HG02938 (cell line): ENCODE results near the gene MTUS2.
"Not testable (repeated sequence)": the region's sequence is repeated elsewhere in the genome, so short reads cannot be mapped to it uniquely, and the experiment has no call there.

ENCODE experiments used
- ATAC-seq: cut with Tn5 transposase; IDR thresholded peaks from one replicate; pipeline ENCODE4 v1.9.1; 2021; ENCODE audit warnings: mild to moderate bottlenecking, moderate library complexity; ENCODE audit not compliant: unreplicated experiment

The MTUS2 gene

DNA sequence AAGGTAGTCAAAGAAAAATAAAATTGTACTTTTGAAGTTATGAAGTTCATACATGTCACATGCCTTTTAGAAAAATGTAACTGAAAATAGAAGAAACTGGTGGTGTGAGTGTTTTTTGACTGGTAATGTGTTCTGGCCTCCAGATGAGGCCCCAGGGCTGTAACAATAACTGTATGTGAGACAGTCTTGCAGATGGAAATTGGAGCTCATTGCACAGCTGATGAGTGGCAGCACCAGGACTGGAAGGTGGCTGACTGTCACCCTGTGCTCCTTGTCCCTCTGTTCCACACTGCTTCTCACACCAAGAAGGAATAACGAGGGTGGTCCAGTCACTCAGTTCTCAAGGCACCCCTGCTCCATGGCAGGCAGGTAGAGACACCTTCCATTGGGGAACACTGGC is 559.7 kb downstream of the MTUS2 start:
- ATAC-seq, result no peak

- no peak for ATAC-seq
Observed at GRCh38 chr13:29382021-29382420, 561.9 kb downstream of the MTUS2 start.

DNA sequence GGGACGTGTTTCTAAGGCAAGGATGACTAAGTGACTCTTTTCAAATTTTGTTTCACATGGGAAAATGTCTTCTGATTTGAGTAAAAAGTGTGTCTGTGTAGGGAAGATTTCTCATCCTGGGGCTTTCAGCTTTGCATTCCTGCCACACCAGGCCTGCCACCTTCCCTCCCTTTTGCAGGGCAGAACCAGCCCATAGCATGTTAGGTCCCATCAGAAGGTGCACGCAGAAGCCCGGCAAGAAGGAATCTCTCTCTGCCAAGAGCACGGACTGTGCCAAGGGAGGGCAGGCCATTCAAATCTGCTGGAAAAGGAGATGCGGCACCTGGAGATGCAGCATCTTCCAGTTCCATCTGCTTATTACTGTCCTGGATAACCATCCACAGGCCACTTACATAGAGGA is 563.3 kb downstream of the MTUS2 start:
- ATAC-seq, result no peak

DNA sequence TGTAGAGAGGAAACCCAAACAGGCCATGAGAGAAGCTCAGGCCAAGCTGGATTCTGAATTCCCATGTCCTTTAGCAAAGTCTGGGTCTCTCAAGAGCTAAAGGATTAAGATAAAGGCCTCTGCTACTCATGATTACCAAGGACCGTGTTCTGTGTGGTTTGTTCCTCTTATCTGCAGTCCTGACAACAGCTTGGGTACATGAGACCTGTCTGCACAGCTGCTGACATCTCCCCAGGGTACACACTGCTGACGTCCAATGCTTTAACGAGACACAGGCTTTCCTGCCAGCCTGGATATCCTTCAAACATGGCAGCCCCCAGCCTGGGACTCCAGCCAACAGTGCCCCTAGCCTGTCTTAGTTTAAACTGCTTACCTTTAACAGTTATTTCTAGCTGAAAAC is 564.3 kb downstream of the MTUS2 start:
- no peak for ATAC-seq

DNA sequence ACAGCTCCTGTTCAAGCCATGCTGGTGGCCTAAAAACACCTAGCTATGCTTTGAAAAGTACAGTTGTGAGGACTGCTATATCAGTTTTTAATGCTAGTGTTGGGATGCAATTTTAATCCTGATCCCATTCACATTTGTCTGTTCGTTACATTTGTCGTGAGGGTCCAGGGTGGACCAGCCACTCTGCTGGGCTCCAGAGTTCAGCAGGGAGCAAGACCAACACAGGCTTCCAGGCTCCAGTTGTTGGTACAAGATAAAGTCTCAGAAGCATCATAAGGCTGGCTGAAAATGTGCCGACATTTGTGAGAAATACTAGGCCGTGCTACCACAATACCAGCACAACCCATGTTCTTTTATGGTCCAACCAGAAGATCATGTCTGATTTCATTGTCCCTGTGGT is 564.7 kb downstream of the MTUS2 start:
- no peak for ATAC-seq

- no peak for ATAC-seq
Observed at GRCh38 chr13:29386246-29386645, 566.1 kb downstream of the MTUS2 start.

GRCh38 chr13:29390598-29390997 is 570.5 kb downstream of the MTUS2 start:
- ATAC-seq, result not testable (repeated sequence)

- no peak for ATAC-seq
Observed at GRCh38 chr13:29396446-29396845, 576.3 kb downstream of the MTUS2 start.

DNA sequence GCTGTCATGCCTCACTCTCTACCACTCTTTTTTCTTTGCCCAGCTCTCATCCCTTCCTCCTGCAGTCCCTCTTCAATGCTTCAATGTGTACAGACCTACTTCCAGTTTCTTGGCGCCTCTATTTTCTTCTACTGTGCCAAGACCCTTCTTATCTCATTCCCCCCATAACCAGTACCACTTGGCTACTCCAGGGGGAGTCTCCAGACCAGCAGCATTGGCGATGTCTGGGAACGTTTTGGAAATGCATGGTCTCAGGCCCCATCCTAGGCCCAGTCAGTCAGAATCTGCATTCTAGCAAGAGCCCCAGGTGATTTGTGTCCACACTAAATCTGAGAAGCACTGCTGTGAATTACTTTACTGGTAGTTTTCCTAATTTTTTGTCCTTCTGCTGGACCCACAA is 577.1 kb downstream of the MTUS2 start:
- ATAC-seq, result no peak

DNA sequence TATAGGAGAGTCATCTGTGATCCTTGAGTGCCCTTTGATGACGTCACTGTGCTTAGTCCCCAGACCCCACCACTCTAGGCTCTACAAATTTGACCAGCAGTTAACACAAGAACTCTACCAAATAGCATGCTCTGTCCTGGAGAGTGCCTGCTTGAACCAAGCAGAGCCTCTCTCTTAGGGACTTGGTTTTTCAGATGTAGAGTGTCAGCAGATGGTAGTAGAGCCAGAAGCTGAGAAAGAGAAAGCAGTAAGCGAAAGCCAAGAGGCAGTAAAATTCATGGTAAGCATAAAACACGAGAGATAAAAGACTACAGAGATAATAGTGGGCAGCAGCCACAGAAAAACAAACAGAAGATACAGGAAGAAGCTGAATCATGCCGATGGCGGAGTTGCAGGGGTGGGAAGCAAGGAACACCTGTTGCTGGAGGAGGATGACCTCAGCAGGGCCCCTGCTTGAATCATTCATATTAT is 582.1 kb downstream of the MTUS2 start:
- no peak for ATAC-seq

DNA sequence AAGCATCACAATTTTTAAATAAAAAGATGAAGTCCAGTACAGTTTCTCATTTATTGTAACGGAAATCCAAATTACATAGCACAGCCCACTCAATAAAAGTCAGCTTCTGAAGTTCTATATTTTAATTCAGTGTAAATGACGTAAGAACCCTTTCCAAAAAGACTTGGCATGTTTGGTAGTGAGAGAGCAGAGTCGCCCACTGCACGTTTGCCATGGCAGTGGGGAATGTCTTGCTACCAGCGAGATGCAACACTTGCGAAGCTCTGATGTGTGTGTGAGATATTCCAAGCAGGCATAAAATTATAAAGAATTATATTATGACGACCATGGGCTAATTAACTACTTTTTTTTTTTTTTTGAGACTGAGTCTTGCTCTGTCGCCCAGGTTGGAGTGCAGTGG is 585.3 kb downstream of the MTUS2 start:
- no peak for ATAC-seq

GRCh38 chr13:29411481-29411880 is 591.3 kb downstream of the MTUS2 start:
- ATAC-seq, result no peak

DNA sequence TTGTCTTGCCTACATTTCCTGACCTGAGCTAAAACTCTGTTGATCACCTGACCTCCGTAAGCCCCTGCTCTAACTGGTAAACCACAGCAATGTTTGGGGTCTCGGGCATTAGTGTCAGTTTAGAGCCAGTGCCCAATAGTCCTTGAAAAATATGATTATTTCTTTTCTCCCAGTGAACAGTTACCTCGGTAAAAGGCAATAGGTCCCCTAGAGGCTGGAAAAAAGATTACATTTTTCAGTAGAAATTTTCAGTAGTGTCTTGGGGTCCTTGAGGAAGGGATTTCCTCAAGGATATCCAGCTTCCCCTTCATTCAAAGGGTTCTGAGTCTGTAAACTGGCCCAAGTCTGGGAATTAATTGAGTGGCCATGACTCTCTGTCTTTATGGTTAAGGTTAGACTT is 597.9 kb downstream of the MTUS2 start:
- ATAC-seq, result no peak

- no peak for ATAC-seq
Observed at GRCh38 chr13:29421118-29421517, 601.0 kb downstream of the MTUS2 start.

GRCh38 chr13:29422015-29422414 is 601.9 kb downstream of the MTUS2 start:
- ATAC-seq, result no peak

GRCh38 chr13:29423050-29423449 is 602.9 kb downstream of the MTUS2 start:
- ATAC-seq, result no peak

DNA sequence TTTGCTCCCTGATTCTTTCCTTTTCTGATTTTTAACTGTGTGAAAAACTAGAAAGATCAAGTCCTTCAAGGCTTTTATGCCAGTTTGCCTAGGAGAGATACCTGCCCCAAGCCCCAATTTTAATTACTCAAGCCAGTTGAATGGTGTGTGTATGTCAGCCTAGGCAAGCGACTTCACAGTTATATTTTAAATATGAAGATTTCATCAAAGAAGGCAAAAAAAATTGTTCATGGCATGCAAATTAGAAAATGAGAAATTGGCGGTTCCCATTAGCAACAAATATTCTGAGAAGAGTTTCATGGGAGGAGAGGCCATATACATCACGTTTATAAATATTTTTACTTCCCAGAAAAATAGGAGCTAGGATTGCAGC is 607.8 kb downstream of the MTUS2 start:
- no peak for ATAC-seq

DNA sequence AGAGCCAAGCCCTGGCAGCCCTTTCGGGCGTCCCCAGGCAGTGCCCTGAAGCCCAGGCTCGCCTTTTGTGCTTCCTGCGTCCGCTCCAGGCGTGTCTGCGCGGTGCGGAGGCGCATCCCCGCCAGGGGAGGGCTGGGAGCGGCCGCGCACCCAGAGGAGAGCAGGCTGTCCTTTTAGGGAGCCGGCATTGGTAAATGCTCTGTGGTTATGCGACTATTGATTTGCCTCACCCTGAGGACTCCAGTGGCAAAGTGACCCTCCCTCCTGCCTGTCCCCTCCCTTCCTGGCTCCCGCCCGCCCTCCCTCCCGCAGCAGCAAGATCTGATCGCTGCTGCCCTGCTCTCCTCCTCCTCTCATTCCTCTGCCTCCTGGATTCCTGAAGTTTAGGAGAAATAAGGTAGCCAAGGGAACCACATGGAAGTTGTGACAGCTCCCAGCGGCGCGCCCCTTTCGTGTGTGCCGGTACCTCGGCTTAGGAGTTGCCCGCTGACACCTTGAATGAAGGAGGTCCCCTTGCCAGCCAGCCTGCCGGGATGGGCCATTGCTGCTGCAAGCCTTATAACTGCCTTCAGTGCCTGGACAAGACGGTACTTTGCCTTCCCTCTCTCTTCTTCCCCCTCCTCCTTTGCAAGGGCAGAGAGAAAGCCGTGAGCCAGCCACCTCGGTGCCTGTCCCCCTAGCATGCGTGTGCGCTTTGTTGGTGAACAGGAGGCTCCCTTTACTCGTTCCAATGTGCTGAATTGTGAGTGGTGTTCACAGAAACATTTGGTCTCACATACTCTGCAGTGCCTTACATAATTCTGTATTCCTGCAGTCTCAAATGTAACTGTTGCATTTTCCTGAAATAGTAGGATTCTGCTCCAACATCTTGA is 608.4 kb downstream of the MTUS2 start:
- ATAC-seq, result no peak

GRCh38 chr13:29429286-29429900 is 609.3 kb downstream of the MTUS2 start:
- ATAC-seq, result no peak

DNA sequence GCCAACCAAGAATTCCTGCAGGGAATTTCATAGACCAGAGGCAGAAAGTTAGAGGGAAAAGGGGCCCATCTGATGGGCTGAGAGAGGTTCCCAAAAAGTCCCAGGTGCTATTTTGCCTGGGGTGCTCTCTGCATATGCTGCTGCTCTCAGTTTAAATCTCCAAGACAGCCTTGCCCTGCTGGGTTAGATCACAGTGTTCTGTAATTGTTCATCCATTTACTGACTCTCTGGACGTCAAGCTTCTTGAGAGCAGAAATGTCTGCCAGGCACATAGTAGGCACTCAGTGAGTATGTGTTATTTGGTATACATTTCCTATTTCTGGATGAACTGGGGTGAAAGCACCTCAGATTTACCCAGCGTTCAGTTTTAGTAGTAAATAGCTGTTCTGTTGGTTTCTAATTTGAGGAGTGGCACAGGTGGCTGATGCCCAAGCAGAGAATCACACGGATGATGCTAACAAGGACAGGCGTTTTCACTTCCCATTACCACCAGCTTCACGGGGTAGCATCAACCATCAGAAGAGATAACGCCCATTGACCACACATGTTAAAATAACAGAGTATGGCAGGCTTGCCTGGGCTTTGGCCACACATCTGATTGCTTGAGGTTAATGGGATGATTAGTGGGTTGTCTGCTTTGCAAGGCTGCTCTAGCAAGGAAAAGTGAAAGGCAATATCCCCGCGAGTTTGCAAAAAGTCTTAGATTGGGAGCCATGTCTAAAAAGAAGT is 614.2 kb downstream of the MTUS2 start:
- no peak for ATAC-seq

- no peak for ATAC-seq
Observed at GRCh38 chr13:29435125-29435911, 615.2 kb downstream of the MTUS2 start.
